GM18519 (cell line): Measurements from ENCODE around the gene AKR1D1.
"Not testable (repeated sequence)": the region's sequence is repeated elsewhere in the genome, so short reads cannot be mapped to it uniquely, and the experiment has no call there.

ENCODE experiments used
- ATAC-seq: cut with Tn5 transposase; IDR thresholded peaks from one replicate; pipeline ENCODE4 v1.9.1; 2021; ENCODE audit warnings: mild to moderate bottlenecking, moderate library complexity; ENCODE audit not compliant: unreplicated experiment, low FRiP score

Gene AKR1D1, protein sequence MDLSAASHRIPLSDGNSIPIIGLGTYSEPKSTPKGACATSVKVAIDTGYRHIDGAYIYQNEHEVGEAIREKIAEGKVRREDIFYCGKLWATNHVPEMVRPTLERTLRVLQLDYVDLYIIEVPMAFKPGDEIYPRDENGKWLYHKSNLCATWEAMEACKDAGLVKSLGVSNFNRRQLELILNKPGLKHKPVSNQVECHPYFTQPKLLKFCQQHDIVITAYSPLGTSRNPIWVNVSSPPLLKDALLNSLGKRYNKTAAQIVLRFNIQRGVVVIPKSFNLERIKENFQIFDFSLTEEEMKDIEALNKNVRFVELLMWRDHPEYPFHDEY

DNA sequence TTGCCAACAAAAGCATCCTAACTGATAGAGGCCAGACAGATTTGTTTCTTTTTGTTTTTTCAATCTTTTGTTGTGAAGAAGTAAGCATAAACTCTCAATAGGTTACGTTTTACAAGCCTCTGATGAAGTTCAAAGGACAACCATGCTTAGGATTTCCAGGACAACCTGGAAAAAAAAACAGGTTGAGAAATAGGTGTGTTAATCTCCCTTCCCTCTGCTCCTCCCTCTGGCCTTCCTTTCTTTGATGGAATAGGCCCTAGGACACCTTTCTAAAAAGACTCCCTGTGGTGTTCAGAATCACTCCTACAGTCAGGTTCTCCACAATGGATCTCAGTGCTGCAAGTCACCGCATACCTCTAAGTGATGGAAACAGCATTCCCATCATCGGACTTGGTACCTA, at the start of gene AKR1D1:
Gene AKR1D1 (plus strand): TSS at position 264 of the 400 bp plus-strand sequence. CDS start 60 bp downstream, at position 324.
- ATAC-seq: no peak

DNA sequence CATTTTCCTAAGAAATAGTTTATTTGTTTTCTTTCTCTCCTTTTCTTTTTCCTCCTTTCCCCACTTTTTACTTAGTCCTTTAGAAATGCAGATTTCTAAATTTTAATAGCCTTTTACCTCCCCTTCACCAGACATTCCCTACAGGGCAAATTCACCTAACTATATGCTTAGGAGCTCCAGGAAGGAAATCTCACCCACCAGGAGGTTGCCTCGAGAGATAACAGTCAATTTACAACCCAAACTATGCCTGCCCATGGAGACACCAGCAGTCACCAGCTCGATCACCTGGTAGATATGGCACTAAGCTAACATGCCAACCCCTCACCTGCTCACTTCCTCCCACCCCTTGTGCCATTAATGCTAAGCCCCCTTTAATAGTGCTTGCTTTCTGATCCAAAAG, 49.2 kb upstream of the AKR1D1 start:
- ATAC-seq: no peak

DNA sequence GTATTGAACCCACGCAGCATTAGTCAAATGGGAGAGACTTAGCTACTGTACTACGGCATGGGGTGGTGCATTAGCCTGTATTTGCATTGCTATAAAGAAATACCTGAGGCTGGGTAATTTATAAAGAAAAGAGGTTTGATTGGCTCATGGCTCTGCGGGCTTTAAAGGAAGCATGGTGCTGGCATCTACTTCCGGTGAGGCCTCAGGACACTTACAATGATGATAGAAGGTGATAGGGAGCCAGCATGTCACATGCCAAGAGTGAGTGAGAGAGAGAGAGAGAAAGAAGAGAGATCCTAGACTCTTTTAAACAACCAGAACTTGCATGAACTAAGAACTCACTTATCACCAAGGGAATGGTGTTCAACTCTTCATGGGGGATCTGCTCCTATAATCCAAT, 47.1 kb upstream of the AKR1D1 start:
- ATAC-seq: no peak

DNA sequence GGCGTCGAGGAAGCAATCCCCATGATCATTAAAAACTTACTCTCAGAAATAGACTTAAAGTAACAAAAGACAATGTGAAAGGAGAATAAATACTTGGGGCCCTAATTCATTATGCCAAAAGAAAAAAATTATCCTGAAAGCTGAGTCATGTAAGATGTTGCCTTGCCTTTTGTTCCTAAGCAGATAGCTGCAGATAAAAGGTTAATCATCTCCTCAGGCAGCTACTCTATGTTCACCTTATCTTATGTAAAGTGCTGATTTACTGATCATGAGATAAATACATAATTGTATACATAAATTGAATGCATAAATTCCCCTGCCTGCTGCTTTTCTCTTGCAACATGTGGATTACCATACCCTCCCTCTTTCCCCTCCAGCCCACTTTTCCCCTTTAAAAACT, 46.3 kb upstream of the AKR1D1 start:
- no peak for ATAC-seq

DNA sequence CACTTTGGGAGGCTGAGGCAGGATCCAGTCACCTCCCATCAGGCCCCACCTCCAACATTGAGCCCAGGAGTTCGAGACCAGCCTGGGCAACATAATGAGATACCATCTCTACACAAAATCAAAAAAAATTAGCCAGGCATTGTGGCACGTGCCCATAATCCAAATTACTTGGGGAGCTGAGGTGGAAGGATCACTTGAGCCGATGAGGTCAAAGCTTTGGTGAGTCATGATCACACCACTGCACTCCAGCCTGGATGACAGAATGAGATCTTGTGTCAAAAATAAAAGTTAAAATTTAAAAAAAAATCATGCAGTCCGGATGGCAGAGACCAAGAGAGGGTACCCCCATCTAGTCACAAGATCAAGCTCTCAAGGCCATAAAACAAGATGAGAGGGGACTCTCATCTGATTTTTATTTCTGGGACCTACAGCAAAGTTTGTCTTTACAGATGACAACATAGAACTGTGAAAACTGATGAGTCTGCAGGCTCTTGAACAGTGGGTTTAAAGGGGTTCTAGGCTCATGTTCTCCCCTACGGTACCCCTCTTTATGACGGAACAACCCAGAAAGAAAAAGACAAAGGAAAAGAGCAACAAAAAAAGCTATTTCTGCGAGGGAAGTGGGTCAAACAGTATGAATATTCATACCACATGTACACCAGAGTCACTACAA, 45.4 kb upstream of the AKR1D1 start:
- ATAC-seq: no peak

DNA sequence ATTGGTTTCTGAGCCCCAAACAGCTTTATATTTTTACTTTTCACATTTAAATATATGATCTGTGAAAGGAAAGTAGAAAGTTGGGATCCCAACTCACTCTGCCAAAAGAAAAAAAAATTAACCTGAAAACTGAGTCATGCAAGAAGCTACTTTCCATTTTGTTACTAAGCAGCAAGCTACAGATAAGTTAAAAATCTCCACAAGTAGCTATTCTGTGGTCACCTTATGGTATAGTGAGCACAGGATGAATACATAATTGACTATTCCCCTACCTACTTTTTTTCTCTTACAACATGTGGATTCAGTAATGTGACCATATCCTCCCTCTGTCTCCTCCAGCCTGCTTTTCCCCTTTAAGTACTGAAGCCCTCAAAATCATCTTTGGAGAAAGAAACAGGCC, 44.1 kb upstream of the AKR1D1 start:
- peak; percentile 53 for ATAC-seq

DNA sequence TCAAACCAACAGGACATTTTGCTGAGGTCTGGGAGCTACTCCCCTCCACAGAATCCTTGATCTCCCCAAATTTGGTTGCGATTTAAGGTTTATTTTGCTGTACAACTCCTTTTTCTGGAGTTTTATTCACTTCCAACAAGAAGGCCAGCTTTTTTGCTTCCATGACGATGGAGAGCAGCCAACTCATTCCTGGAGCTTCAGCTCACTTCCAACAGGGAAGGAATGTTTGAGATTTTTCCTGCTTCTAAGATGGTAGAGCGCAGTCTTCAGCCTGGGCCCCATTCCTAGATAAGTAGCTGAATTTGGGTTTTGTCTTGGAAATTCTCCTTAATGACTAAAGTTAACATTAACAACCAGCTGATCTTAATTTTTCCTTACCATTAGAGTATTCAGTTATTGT, 43.5 kb upstream of the AKR1D1 start:
- no peak for ATAC-seq

DNA sequence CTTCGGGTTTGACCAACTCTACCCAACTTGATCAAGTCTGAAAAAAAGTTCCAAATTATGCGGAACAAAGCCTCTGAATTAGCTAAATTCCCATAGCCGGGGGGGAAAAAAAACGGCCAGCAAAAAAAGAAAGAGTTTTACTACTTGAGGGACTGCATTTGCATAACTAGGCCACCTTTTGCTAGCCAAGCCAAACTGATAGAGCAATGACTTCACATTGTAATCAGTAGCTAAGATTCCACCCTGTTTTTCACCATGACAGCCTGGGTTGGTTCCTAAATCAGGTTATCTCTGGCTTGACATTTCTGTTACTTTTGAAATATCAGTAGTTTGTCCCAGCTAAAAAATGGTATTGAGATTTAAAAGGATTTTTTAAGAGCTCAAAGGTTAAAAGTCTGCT, 43.0 kb upstream of the AKR1D1 start:
- ATAC-seq: no peak

DNA sequence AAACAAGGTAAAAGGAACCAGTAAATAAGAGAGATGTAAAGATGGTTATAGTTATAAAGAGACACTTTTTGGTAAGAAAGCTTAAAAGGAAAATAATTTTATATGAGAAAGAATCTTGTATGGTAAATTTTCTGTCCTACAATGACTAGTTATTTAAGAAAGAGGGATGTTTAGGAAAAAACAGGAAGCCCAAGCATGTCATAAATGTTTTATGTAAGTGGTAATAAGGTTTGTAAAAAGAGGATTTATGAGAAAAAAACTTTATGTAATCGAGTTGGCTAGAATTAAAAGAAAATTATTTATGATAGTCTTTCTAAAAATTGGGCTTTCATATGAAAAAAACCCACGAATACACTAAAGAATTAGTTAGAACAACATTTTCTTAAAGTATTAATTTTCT, 40.1 kb upstream of the AKR1D1 start:
- ATAC-seq: no peak

DNA sequence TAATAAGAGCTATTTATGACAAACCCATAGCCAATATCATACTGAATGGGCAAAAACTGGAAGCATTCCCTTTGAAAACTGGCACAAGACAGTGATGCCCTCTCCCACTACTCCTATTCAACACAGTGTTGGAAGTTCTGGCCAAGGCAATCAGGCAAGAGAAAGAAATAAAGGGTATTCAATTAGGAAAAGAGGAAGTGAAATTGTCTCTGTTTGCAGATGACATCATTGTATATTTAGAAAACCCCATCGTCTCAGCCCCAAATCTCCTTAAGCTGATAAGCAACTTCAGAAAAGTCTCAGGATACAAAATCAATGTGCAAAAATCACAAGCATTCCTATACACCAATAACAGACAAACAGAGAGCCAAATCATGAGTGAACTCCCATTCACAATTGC, 36.2 kb upstream of the AKR1D1 start:
- ATAC-seq: not testable (repeated sequence)

DNA sequence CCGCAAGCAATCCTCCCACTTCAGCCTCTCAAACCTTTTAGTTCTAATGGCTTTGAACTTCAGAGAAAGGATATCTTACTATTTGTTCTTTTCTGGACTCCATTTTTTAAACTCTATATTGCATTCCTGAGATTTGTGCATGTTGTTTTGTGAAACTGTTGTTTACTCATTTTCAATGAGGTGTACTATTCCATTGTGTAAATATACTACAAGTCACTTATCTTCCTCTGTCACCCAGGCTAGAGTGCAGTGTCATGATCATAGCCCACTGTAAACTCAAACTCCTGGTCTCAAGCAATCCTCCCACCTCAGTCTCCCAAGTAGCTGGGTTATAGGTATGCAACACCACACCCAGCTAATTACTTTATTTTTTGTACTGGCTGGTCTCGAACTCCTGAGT, 31.4 kb upstream of the AKR1D1 start:
- ATAC-seq: no peak

DNA sequence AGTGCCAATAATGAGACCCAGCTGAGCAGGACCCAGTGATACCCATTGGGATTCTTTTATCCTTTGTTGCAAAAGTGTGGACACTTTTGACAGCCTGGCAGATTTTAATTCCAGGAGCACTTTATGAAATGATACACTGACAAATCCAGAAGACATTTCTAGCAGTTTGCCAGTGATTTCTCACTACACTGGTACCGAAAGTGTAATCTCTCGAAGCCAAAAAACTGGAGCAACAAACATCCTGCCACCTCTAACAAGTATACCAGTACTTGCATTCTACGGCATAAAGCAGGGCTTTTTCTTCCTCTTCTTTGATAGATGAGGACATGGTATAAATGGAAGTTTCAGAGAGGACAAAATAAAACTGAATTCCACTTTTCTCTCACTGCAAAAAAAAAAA, 28.4 kb upstream of the AKR1D1 start:
- no peak for ATAC-seq

DNA sequence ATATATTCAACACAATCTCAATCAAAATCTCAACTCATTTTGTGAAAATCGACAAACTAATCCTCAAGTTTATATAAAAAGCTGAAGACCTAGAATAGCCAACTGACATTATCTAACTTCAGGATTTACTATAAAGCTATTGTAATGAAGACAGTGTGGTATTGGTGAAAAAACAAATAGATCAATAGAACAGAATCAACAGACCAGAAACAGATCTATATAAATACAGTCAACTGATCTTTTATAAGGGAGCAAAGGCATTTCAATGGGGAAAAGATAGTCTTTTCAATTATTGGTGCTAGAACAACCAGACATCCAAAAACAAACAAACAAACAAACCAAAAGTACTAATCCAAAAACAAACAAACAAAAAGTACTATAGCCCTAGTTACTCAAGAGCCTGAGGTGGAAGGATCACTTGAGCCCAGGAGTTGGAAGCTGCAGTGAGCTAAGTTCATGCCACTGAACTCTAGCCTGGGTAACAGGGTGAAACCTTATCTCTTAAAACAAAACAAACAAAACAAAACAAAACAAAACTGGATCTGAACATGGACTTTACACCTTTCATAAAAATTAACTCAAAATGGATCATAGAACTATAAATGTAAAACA, 26.6 kb upstream of the AKR1D1 start:
- no peak for ATAC-seq

DNA sequence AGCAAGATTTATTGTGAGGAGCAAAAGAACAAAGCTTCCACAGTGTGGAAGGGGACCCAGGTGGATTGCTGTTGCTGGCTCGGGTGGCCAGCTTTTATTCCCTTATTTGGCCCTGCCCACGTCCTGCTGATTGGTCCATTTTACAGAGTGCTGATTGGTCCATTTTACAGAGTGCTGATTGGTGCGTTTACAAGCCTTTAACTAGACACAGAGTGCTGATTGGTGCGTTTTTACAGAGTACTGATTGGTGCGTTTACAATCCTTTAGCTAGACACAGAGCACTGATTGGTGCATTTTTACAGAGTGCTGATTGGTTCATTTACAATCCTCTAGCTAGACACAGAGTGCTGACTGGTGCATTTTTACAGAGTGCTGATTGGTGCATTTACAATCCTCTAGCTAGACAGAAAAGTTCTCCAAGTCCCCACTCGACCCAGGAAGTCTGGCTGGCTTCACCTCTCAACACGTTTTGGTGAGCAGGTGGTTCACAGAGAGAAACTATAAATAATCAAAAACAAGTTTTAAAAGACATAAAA, 24.5 kb upstream of the AKR1D1 start:
- ATAC-seq: not testable (repeated sequence)

DNA sequence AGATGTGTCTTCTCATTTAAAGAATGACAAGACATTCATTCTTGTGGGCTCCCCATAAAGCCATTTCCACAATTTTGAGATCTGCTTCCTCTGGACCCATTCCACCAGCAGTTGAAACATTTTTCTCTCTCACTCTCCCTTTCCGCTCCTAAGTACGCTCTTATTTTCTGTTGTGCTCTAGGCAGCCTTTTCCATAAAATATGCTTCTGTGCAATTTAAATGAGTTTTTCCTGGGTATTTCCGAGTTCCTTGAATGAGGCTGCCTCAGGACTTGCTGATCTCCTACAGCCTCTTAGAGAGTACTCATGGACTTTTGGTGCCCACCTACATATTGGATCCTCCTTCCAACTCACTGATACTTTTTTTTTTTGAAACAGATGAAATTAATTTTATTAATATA, 23.6 kb upstream of the AKR1D1 start:
- ATAC-seq: no peak

DNA sequence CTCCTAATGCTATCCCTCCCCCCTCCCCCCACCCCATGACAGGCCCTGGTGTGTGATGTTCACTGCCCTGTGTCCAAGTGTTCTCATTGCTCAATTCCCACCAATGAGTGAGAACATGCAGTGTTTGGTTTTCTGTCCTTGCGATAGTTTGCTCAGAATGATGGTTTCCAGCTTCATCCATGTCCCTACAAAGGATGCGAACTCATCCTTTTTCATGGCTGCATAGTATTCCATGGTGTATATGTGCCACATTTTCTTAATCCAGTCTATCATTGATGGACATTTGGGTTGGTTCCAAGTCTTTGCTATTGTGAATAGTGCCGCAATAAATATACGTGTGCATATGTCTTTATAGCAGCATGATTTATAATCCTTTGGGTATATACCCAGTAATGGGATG, 20.6 kb upstream of the AKR1D1 start:
- ATAC-seq: not testable (repeated sequence)

DNA sequence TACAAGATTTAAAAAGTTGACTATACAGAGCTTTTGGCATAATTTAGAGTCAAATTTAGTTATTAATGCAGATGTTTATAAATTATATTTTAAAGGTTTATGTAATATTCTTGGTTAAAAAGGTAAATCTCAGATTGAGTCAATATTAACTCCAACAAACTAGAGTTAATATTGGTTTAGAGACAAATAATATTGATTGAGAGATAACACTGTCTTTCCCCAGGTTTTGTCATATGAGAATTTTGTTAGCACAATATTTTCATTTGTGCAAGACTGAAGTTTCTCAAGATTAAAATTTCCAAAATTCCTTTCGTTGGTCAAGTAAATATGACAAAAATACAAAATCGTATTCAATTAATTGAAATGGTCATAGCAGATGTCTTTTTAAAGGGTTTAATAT, 12.9 kb upstream of the AKR1D1 start:
- ATAC-seq: no peak

DNA sequence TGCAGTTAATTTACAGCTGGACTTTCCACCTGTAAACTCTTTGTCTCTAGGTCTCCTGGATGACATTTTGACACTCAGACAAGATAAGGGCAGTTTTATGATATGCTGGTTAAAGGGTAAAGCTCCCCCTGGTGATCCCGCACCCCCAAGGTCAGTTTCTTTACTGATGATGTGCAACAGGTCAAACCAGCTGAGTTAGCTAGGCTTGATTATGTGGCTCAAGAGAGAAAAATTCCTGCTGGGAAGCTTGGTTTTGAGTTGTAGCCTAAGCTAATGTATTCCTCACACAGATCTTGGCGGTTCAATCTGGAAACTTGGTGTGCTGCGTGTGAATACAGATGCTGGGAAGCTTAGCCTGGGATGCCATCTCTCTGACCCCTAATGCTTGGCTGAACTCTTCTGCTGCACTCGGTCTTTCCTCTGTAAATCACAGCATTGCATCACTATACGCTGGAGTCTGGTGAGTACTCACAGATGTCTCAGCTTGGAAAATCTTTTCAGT, 11.4 kb upstream of the AKR1D1 start:
- no peak for ATAC-seq

DNA sequence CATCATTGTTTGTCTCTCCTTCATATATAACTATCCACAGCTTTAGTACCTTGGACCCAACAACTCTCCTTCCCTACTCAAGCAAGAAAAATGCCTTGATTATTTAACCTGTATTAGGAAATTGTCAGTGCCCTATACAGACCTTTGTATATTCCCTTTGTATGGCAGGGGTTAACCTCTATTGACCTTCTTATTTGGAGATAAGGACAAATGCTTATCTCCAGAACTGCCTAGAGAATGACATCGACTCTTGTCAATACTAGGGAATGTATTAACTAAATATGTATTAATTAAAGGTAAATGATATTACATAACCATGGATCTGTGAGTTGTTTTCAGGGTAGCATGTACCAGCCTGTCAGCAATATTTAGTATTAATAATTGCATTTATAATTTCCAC, 10.4 kb upstream of the AKR1D1 start:
- ATAC-seq: no peak

DNA sequence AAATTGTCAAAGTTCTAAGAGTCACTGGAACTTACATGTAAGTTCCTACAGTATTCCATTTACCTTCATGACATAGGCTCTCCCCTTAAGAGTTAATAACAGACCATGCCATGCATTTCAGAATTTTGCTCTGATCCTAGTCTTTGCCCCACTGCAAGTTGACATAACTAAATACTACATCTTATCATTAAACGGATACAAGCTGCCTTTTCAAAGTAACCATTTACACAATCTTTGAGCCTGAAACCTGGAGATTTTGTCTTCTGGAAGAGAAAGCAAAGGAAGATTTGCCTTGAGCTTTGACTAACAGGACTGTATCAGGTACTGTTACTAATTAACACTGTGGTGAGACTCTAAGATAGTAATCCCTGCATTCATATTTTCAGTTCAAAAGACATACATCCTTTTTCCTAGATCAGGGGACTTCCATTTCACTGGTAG, 9.3 kb upstream of the AKR1D1 start:
- no peak for ATAC-seq

DNA sequence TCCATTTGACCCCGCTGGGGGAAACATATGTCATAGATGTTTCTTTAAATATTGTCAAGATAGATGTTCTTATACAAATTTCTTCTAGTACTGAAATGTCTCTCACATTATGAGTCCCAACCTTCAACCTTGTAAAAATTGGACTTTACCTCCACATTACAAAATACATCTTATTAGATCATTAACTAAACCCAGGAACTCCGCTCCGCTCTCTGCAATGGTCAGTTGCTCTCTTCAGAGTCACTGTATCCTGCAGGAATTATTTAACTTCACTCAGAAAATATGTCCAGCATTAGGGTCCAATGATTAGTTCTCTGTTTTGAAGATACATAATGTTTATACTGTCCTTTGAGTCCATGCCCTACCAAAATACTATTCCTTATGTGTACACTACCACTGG, 8.5 kb upstream of the AKR1D1 start:
- no peak for ATAC-seq
